Measurements from ENCODE around the gene DPYD.

GRCh38 chr1:97138515-97139032 lies 782.3 kb downstream of the DPYD start:
- TF ChIP-seq, protein P1, sequence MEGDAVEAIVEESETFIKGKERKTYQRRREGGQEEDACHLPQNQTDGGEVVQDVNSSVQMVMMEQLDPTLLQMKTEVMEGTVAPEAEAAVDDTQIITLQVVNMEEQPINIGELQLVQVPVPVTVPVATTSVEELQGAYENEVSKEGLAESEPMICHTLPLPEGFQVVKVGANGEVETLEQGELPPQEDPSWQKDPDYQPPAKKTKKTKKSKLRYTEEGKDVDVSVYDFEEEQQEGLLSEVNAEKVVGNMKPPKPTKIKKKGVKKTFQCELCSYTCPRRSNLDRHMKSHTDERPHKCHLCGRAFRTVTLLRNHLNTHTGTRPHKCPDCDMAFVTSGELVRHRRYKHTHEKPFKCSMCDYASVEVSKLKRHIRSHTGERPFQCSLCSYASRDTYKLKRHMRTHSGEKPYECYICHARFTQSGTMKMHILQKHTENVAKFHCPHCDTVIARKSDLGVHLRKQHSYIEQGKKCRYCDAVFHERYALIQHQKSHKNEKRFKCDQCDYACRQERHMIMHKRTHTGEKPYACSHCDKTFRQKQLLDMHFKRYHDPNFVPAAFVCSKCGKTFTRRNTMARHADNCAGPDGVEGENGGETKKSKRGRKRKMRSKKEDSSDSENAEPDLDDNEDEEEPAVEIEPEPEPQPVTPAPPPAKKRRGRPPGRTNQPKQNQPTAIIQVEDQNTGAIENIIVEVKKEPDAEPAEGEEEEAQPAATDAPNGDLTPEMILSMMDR (IDR thresholded peaks at IDR 0.05): no peak
- no peak for TF ChIP-seq RXRA (IDR thresholded peaks at IDR 0.05; ENCODE audit: borderline replicate concordance, low read depth)
